GM20000 (cell line): ENCODE results near the gene CCSER2.
A peak's percentile ranks its signal among the peaks of the same experiment; 100 is the strongest.

Source experiments
- DNase-seq: peaks from one replicate; pipeline ENCODE4 v3.0.0; 2012; ENCODE audit warnings: low spot score
- TF ChIP-seq, protein P1 (sequence below): IDR thresholded peaks from 2 replicates; pipeline ENCODE4 v1.5.1; 2012; ENCODE audit warnings: mild to moderate bottlenecking, control low read depth; ENCODE audit errors: extremely low read depth, missing control alignments

The CCSER2 gene

GRCh38 chr10:84292502-84292901 is 35.9 kb upstream of the CCSER2 start:
- no peak for DNase-seq
- TF ChIP-seq, protein P1, sequence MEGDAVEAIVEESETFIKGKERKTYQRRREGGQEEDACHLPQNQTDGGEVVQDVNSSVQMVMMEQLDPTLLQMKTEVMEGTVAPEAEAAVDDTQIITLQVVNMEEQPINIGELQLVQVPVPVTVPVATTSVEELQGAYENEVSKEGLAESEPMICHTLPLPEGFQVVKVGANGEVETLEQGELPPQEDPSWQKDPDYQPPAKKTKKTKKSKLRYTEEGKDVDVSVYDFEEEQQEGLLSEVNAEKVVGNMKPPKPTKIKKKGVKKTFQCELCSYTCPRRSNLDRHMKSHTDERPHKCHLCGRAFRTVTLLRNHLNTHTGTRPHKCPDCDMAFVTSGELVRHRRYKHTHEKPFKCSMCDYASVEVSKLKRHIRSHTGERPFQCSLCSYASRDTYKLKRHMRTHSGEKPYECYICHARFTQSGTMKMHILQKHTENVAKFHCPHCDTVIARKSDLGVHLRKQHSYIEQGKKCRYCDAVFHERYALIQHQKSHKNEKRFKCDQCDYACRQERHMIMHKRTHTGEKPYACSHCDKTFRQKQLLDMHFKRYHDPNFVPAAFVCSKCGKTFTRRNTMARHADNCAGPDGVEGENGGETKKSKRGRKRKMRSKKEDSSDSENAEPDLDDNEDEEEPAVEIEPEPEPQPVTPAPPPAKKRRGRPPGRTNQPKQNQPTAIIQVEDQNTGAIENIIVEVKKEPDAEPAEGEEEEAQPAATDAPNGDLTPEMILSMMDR: no peak

DNA sequence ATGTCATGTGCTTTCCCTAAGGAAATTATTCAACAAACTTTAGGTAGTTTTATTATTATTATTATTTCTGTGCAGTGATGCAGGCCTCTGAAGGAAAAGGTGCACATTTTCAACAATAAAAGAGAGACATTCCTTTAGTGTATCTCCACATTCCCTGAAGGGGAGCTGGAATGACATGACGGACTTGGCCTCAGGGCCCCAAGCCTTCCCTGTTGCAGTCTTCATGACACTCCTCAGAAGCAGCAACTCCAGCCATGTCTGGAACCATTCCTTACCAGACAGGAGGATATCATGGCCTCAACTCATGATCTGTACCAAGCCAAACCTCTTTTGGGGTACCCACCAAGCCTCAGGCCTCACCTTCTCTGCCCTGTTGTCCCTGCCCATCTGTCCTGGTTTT is 35.2 kb upstream of the CCSER2 start:
- TF ChIP-seq, protein P1: no peak

DNA sequence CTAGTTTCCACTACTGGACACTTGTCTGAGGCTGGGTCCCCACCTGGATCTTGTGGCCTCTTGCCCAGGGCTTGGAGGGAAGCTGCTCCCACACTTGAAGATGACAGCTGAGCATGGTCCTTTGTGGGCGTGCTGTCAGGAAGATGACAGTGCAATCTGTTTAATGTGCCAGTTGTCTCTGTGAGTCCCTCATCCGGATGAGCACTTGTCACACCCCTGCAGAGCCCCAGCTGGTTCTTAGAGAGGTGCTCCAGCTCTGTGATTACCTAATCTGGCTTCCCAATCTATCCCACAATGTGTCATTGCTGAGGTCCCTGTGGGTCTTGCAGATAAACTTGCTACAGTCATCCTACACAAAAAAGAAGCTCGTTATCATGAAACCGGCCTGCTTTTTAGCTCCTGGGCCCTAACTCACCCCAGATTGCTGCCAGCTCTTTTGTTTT is 34.8 kb upstream of the CCSER2 start:
- no peak for DNase-seq
- TF ChIP-seq, protein P1: no peak

More for the DNA sequence above, 35.2 kb upstream of the CCSER2 start:
- DNase-seq: no peak

GRCh38 chr10:84294766-84295447 is 33.5 kb upstream of the CCSER2 start:
- peak; percentile 35 for DNase-seq
- TF ChIP-seq, protein P1: no peak

- TF ChIP-seq, protein P1: no peak
- DNase-seq: no peak
These were observed 32.1 kb upstream of the CCSER2 start for GRCh38 chr10:84296091-84296981.

- TF ChIP-seq, protein P1: no peak
- no peak for DNase-seq
These were observed 30.3 kb upstream of the CCSER2 start for GRCh38 chr10:84298057-84298456.

DNA sequence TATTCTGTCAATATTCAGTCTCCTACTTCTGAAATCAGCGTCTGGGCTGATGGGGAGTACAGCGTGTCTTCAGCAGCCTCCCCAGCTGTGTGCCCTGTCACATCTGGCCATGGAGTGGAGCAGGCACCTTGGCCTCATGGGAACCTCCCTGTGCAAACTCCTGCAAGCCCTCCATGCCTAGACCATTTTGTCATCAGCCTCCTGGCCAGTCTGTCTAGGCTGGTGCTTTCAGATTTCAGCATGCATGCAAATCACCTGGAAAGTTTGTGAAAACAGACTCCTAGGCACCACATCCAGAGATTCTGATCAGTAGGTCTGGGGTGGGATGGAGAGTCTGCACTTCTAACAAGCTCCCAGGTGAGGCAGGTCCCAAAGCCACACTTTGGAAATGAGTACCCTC is 26.2 kb upstream of the CCSER2 start:
- DNase-seq: no peak
- TF ChIP-seq, protein P1: no peak
